Transverse colon (tissue), 3 donors: ENCODE data around the gene LPIN1.

Experiments used
- POLR2A ChIP-seq: fragments of 450-650 bp; IDR thresholded peaks from one replicate; pipeline ENCODE4 v1.6.1; 2016; ENCODE audit warnings: antibody characterized with exemption, mild to moderate bottlenecking, moderate library complexity
- TF ChIP-seq, protein P1 (sequence below), 5 experiments: fragments of 200-600 bp in 3 of 5; fragments of 450-650 bp in 2 of 5; sonication (generic) in 3 of 5; IDR thresholded peaks; 1 replicate in 2 of 5; 2 replicates in 3 of 5; pipeline ENCODE4 v1.5.1; 2016 to 2017; ENCODE audit warnings: antibody characterized with exemption in 5 of 5, inconsistent platforms in 3 of 5, mild to moderate bottlenecking in 2 of 5, moderate library complexity in 1 of 5

DNA sequence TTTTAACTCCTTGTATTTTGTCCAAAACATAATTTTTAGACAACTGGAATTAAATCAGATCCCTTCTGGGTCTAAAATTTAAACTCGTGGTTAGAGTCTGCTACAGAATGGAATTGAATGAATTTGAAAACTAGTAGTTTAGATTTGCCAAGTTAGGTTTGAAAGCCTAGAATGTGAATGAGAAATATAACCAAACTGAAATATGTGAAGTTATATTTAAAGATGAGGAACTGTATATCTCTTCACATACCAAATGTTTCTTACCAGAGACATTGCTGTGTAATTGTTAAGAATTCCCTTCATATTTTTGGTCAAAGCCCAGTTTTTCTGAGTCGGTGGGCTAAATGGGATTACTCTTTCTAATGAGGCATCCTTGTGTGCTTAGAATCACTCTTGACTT, 74.2 kb downstream of the LPIN1 start:
- TF ChIP-seq POLR2A, result no peak
- TF ChIP-seq, protein P1, sequence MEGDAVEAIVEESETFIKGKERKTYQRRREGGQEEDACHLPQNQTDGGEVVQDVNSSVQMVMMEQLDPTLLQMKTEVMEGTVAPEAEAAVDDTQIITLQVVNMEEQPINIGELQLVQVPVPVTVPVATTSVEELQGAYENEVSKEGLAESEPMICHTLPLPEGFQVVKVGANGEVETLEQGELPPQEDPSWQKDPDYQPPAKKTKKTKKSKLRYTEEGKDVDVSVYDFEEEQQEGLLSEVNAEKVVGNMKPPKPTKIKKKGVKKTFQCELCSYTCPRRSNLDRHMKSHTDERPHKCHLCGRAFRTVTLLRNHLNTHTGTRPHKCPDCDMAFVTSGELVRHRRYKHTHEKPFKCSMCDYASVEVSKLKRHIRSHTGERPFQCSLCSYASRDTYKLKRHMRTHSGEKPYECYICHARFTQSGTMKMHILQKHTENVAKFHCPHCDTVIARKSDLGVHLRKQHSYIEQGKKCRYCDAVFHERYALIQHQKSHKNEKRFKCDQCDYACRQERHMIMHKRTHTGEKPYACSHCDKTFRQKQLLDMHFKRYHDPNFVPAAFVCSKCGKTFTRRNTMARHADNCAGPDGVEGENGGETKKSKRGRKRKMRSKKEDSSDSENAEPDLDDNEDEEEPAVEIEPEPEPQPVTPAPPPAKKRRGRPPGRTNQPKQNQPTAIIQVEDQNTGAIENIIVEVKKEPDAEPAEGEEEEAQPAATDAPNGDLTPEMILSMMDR (IDR thresholded peaks at IDR 0.05), result no peak
